Measurements from ENCODE around the gene RUNX3.

DNA sequence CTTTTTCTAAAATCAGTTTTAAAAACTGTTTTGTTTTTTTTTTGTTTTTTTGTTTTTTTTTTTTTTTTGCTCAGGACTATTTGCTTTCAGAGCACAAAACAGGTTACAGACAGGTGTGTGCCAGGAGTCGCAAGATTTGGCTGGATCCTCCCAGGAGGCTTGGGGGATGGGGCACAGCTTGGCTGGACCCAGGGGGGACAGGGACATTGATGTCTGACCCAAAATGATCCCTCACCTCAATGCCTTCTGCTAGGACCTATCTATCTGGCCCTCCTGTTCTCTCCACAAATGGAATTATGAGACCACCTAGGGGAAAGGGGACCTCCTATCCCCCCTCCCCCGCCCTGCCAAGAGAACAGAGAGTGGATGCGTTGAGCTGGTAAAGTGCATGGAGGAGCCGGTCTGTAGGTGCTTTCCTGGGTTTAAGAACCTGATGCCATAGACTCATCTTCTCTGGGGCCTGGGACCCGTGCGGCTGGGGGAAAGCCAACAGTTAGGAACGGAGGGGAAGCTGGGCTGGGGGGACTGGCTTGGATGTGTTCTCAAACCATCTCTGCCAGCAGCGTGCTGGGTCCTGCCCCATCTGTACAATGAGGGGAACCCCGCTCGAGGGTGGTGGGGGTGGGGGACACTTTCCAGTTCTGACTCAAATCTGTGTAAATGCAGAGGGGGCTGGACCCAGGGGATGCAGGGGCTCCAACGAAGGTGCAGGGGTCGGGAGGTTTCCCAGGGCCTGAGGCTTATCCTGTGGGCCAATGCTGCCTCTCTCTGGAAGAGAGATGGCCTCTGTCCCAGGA, 28.9 kb downstream of the RUNX3 start:
- no peak for TF ChIP-seq EZH2 (IDR thresholded peaks at IDR 0.05; ENCODE audit: low read length, unreplicated experiment)
- TF ChIP-seq, protein P1, sequence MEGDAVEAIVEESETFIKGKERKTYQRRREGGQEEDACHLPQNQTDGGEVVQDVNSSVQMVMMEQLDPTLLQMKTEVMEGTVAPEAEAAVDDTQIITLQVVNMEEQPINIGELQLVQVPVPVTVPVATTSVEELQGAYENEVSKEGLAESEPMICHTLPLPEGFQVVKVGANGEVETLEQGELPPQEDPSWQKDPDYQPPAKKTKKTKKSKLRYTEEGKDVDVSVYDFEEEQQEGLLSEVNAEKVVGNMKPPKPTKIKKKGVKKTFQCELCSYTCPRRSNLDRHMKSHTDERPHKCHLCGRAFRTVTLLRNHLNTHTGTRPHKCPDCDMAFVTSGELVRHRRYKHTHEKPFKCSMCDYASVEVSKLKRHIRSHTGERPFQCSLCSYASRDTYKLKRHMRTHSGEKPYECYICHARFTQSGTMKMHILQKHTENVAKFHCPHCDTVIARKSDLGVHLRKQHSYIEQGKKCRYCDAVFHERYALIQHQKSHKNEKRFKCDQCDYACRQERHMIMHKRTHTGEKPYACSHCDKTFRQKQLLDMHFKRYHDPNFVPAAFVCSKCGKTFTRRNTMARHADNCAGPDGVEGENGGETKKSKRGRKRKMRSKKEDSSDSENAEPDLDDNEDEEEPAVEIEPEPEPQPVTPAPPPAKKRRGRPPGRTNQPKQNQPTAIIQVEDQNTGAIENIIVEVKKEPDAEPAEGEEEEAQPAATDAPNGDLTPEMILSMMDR (conservative IDR thresholded peaks at IDR 0.05; ENCODE audit: low read depth, low read length) = no peak
